Activated T-cell treated with anti-CD3 and anti-CD28 coated beads, Interleukin-2, amount 50 U/mL, for 48 hours (primary cell): ENCODE data around the gene ZNF451.
A peak's percentile ranks its signal among the peaks of the same experiment; 100 is the strongest.
"Not testable (repeated sequence)": the region's sequence is repeated elsewhere in the genome, so short reads cannot be mapped to it uniquely, and the experiment has no call there.

Source experiments
- DNase-seq, 2 experiments: peaks; one replicate each; pipeline ENCODE4 v3.0.0-alpha.2; 2020

The ZNF451 gene

GRCh38 chr6:57091375-57091774 is 1.4 kb downstream of the ZNF451 start:
- not testable (repeated sequence) for DNase-seq

DNA sequence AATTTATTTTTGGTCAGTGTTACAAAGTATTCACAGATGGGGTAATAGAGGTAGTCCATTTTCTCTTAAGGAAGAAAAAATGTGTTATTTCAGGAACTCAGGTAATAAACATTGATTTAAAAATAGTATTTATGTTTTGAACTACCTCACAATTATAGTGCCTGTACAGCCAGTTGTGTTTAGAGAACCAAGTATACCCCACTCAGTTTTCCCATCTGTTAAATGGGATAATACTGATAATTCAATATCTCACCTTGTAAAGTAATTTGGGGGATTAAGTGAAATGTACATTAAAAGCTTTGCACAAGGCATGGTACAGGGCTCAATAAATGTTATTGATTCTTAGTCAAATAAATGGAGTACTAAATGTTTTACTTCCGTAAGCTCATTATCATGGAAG is 4.7 kb downstream of the ZNF451 start:
- DNase-seq: no peak

DNA sequence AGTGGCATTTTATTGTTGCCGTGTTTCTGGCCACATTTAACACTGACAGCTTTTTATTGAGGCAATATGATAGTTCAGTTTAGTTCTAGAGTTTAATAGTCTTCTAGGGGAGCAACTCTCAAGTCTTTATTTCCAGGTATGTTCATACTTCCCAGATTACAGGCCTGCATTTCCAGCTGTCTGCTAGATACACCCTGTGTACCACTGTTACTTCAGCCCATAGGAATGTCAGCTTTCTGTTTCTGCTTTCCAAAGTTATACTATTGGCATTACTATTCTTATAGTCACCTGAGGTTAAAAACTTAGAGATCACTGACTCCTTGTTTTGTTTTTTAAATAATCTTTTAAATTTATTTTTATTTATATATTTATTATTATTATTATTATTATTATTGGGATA is 7.6 kb downstream of the ZNF451 start:
- DNase-seq: no peak

GRCh38 chr6:57102976-57103375 is 13.0 kb downstream of the ZNF451 start:
- no peak for DNase-seq

DNA sequence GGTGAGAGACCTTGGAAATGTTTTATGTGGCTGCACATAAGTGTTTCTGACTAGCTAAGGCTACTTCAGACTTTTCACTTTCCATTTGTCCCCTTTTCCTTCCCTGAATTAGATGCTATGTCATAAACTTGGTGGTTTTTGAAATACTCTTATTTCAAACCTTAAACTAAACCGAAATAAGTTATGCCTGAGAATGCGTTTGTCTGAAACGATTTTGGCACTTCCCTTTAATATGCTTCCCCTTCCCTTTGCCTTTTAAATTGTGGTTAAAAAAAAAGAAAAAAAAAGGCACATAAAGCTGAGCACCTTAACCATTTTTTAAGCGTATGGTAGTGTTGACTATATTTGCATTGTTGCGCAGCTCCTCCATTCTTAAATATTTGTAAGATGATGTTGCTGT is 14.3 kb downstream of the ZNF451 start:
- DNase-seq: no peak

- DNase-seq: no peak
Observed at GRCh38 chr6:57106990-57107389, 17.0 kb downstream of the ZNF451 start.

- DNase-seq: no peak
Observed at GRCh38 chr6:57108691-57109090, 18.7 kb downstream of the ZNF451 start.

GRCh38 chr6:57109880-57110279 is 19.9 kb downstream of the ZNF451 start:
- DNase-seq: no peak

DNA sequence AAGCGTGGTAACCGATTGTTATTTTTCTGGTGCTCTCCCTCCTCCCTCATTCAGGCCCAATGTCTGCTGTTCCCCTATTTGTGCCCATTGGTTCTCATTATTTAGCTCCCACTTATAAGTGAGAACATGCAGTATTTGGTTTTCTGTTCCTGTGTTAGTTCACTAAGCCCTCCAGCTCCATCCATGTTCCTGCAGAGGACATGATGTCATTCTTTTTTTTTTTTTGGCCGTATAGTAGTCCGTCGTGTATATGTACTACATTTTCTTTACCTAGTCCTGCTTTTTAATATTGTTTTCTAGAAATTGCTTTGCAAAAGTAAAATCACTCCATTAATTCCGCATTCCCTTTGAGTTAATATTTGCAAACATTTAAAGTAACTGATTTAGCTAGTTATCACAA is 23.1 kb downstream of the ZNF451 start:
- DNase-seq: no peak

DNA sequence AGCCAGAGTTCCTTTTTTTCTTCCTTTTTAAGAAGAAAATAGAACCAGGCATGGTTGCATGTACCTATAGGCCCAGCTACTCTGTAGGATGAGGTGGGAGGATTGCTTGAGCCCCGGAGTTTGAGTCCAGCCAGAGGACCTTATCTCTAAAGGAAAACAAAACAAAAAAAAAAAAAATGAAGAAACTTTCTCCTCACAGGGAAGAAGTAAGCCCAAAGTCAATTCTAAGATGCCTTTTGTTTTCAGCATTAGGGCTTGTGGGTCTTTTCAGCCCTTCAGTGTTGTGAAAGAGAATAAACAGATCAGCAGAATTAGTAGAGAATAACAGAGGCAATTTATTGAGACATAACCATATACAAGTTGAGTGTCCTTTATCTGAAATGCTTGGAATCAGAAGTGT is 26.8 kb downstream of the ZNF451 start:
- no peak for DNase-seq

DNA sequence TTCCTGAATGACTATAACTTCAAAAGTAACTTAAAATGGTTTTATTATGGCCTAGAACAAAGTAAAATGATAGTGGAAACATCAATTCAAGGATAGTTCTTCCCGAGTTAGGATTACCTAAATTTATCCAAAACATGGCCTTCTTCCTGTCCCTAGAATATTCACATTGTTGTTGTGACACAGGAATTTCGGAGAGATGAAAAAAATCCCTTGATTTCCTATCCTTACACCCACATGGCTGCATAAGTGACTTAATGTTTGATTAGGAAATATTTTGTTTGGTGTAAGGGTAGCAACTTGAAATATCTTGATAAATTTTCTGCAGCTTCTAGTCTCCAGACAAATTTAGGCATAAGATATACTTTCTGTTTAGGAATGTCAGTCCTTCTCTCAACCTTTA is 27.8 kb downstream of the ZNF451 start:
- DNase-seq: no peak

DNA sequence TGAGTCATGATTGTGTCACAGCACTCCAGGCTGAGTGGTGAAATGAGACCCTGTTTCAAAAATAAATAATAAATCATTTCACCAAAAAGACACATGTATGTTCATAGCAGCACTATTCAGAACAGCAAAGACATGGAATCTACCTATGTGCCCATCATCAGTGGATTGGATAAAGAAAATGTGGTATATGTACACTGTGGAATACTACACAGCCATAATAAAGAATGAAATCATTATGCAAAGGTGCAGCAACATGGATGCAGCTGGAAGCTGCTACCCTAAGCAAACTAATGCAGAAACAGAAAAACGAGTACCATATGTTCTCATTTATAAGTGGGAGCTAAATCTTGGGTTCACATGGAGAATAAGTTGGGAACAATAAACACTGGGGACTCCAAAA is 33.1 kb downstream of the ZNF451 start:
- no peak for DNase-seq

GRCh38 chr6:57127763-57128162 is 37.8 kb downstream of the ZNF451 start:
- DNase-seq: no peak

- DNase-seq: no peak
Observed at GRCh38 chr6:57130661-57131177, 40.7 kb downstream of the ZNF451 start.

DNA sequence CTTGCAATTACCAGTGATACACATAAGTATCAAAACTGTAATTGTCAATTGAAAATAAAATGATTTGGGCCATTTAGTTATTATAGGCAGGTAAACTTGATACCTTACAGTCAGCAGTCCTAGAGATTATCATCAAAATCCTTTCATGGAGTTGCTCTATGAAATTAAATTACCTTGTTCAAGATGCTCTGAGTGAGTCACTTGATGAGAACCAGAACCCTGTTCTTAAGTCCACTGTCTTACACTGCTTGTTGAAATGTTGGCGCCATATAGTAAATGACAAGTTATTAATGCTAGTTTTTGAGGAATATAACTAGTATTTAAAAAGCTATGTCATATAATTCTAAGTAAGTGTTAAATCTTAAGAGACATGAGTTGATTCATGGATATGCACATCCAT is 45.0 kb downstream of the ZNF451 start:
- no peak for DNase-seq

GRCh38 chr6:57135885-57136284 is 45.9 kb downstream of the ZNF451 start:
- no peak for DNase-seq

GRCh38 chr6:57137350-57137749 is 47.4 kb downstream of the ZNF451 start:
- DNase-seq: no peak

- DNase-seq: no peak
Observed at GRCh38 chr6:57138026-57138425, 48.0 kb downstream of the ZNF451 start.

DNA sequence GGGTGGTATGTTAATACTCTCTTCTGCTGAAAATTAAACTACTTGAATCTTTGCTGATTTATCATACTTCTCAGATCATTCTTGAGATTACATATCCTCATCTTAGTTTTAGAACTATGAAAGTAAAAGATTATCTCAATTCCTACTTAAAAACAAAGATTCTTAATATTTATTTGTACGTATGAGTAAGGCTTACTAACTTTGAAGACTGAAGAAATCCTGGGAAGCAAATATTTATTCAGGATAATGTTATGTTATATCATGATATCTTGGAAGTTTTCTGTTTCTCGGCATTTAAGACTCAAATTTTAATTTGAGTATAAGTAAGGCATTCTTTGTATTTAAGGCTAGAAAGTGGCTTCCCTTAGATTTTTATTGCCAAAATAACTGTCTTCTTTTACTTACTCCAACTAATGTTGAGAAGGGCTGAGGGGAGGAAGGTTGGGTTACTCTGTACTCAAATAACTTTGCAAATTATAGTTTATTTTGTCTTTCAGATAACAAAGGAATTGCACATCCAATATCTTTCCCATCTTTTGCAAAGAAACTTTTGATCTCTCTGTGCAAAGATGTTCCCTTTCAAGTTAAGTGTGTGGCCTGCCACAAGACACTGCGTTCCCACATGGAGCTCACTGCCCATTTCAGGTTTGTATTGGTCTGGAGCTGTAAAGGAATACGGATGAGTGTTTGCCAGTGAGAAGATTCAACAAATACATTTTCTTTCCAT is 51.6 kb downstream of the ZNF451 start:
- DNase-seq: no peak

GRCh38 chr6:57142178-57142525 is 52.2 kb downstream of the ZNF451 start:
- no peak for DNase-seq

DNA sequence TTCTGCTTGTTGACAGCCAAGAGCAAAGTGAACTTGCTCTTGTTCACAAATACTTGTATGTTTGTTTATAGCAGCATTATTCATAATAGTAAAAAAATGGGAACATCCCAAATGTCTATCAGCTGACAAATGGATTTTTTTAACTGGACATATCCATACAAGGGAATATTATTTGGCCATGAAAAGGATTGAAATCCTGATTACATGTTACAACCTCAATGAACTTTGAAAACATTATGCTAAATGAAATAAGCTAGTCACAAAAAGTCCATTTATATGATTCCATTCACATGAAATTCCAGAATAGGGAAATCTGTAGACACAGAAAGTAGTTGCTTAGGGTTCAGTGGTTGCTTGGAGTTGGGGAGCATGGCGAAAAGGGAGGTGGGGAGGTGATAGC is 53.7 kb downstream of the ZNF451 start:
- DNase-seq: no peak

- no peak for DNase-seq
Observed at GRCh38 chr6:57147401-57147800, 57.4 kb downstream of the ZNF451 start.

DNA sequence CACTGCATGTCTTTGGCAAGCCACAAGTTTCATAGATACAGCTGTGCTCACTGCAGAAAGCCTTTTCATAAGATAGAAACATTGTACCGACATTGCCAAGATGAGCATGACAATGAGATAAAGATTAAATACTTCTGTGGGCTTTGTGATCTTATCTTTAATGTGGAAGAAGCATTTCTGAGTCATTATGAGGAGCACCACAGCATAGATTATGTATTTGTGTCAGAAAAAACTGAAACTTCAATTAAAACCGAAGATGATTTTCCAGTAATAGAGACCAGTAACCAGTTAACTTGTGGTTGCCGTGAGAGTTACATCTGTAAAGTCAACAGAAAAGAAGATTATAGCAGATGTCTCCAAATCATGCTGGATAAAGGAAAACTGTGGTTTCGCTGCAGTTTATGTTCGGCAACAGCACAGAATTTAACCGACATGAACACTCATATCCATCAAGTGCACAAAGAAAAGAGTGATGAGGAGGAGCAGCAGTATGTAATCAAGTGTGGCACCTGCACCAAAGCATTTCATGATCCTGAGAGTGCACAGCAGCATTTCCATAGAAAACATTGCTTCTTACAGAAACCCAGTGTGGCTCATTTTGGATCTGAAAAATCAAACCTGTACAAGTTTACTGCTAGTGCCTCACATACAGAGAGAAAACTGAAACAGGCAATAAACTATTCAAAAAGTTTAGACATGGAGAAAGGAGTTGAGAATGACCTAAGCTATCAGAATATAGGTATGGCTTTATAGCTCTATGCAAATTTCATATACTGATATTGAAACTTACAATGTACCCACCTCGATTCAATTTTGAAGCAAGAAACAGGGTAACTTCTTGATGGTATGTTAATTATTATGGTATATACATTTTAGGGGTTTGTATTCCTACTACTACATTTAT is 58.2 kb downstream of the ZNF451 start:
- DNase-seq: peak in 1 of 2 experiments; percentile 25

DNA sequence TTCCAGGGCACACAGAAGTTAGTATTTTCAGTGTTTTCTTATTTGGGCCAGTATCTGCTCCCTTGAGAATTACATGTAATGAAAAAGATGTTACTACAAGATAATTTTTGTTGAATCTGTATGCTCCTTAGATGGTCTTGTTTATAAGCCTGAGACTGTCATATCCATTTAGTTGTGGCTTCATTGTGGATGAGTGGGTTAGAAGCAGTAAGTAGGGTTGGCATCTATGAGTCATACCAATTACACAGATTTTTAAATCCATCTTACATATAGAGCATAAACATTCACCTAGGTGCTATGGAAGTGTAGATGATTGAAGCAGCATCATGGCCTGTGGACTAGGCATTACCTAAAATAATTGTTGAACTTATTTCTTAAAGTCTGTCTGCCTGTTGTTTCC is 68.7 kb downstream of the ZNF451 start:
- DNase-seq: no peak
